Stimulated activated CD4-positive, alpha-beta T cell treated with anti-CD3 and anti-CD28 coated beads, TNF-alpha, amount 100 ng/mL, for 48 hours (primary cell): Measurements from ENCODE around the gene DNAJC28.
"Not testable (repeated sequence)": the region's sequence is repeated elsewhere in the genome, so short reads cannot be mapped to it uniquely, and the experiment has no call there.

Experiments
- DNase-seq, 3 donors: peaks; one replicate each; pipeline ENCODE4 v3.0.0-alpha.2; 2020; ENCODE audit warnings: low read depth in 3 of 3

The DNAJC28 gene

DNA sequence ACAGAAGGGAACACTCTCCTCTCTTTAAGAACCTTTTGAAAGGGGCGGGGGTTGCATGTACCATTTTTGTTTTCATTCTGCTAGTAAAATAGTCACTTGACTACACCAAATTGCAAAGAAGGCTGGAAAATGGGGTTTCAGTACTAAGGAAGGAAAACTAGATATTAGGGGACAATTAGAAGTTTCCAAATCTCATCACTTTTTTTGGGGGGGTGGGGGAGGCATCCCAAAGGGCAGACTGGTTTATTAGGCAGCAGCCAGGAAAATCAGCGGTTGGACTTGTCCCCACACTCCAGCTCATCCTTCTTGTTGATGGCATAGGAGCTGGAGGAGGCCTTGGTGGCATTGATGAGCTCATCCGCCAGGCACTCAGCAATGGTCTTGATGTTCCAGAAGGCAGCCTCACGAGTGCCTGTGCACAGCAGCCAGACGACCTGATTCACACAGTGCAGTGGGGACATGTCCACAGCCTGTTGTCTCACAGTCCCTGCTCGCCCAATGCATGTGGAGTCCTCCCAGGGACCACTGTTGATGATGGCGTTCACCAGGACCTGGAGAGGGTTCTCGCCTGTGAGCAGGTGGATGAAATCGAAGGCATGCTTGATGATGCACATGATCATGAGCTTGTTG is 10.1 kb downstream of the DNAJC28 start:
- DNase-seq: no peak

DNA sequence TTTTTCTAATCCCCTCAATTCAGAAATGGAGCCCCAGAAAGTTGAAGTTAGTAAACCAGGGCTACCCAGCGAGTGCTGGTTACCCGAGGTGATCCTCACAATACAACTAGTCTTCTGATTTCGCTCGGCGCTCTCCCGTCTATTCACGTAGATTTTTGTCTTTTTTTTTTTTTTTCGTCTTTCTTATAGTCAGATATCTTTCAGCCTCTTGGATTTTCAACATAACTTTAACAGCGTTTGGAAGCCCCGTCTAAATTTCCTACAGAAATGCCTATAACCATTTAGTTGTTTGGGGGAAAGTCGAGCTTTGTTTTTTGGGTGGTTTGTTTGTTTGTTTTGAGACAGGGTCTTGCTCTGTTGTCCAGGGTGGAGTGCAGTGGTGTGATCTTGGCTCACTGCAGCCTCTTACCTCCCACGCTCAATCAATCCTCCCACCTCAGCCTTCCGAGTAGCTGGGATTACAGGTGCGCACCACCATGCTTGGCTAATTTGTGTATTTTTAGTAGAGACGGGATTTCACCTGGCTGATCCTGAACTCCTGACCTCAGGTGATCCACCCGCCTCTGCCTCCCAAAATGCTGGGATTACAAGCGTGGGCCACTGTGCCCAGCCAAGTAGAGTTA is 10.9 kb downstream of the DNAJC28 start:
- no peak for DNase-seq

DNA sequence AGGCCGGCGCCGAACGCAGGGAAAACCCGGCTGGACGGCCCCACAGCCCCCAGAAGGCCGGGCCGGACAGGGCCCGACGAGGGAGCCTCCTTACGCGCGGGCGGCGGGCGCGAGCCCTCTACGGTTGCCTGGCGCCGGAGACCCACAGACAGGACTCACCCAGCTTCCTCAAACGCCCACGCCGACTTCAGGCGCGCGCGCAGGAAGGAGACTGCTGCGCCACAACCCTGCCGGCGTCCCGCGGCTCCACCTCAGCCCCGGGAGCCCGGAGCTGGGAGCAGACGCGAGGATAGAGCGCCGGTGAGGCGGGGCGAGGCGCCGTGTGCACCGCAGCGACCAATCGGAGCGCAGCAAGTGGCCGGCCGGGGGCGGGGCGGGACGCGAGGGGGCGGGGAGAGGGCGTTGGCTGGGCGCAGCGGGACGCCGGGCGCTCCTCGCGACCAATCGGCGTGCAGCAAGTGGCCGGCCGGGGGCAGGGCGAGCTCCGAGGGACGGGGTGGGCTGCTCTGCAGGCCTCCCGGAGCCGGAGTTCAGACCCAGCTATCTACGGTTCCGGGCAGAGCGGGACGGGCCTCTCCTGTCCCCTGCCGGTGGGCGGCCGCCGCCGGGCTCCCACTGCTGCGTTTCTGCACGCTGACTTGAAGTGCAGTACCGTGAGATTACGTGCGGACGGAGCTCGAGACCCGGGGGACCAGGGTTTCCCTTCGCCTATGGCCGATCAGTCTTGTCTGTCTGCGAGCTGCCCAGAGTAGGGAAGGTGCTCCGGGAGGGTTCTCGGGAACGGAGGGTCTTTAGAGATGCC is 11.6 kb downstream of the DNAJC28 start, which contains the start of gene TMEM50B:
TSS of gene TMEM50B (minus strand) at position 296 of the 802 bp plus-strand sequence. CDS start 11,089 bp downstream, outside the sequence.
- DNase-seq: peak; percentile 92 to 97 (median 95)

DNA sequence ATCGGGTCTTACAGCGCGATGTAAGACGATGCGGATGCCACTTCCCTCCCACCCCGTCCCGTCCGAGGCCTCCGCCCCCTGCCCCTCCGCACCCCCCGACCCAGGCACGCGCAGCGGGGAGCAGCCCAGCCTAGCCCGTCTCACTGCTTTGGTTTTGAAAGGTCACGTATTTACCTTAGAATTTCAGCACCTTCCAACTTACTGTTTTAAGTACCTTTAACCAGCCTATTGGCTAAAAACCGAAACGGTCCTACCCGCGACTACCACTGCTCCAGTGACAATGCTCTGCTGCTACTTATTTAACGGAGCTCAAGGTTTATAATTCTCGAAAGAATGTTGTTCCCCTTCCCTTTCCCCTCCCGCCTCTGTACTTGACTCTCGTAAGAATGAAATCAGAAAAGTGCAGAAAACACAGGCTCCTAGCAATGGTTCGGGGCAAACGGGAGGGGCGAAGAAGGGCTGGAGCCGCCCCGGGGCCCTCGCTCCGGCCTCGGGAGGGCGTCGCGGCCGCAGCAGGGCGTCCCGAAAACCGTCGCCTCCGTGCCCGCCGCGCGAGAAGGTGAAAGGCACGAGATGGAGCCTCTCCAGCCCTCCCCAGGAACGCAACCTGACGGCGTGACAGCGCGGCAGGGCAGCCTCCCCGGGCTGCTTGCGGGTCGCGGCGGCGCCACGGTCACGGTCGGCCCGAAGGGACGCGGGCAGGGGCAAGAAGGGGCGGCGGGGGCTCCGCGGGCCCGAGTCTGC is 12.4 kb downstream of the DNAJC28 start:
- peak; percentile 5 to 26 (median 9) for DNase-seq

DNA sequence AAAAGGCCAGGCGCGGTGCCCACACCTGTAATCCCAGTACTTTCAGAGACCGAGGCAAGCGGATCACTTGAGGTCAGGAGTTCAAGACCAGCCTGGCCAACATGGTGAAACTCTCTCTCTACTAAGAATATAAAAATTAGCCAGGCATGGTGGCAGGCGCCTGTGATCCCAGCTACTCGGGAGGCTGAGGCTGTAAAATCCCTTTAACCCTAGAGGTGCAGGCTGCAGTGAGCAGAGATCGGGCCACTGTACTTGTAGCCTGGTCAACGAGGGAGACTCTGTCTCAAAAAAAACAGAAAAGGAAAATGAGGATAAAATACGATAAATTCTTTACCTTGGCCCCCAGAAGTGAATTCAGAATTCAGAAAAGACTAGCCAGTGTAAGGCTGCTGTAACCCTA is 13.3 kb downstream of the DNAJC28 start:
- DNase-seq: no peak

DNA sequence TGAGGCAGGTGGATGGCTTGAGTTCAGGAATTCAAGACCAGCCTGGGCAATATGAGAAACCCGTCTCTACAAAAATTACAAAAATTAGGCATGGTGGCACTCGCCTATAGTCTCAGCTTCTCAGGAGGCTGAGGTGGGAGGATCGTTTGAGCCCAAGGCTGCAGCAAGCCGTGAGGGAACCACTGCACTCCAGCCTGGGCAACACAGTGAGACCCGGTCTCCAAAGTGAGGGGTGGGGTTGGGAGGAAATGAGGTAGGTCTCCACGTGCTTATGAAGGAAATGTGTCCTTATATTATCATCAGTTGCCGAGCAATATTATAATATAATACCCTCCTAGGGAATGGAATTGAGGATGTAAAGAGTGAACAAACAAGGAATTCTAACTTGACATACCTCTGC is 14.4 kb downstream of the DNAJC28 start:
- DNase-seq: no peak

DNA sequence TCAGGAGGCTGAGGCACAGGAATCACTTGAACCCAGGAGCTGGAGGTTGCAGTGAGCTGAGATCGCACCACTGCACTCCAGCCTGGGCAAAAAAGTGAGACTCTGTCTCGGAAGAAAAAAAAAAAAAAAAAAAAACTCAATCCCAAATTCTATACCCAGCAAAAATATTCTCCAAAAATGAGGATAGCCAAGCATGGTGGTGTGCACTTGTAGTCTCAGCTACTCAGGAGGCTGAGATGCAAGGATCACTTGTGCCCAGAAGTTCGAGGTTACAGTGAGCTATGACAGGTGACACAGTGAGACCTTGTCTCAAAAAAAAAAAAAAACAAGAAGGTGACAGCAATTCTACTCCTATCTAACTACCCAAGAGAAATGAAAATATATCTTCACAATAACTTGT is 18.2 kb downstream of the DNAJC28 start:
- no peak for DNase-seq

DNA sequence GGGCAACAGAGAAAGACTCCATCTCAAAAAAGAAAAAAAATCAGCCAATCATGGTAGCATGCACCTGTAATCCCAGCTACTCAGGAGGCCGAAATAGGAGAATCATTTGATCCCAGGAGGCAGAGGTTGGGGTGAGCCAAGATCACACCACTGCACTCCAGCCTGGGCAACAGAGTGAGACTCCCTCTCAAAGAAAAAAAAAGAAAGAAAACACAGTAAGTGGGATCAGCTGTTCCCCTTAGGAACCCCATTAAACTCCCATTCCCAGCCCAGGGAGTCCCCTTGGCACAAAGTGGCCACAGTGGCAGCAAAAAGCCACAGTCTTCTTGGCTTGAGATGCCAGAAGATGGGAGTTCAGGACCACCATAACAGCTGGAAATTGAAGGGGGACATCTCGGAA is 20.8 kb downstream of the DNAJC28 start:
- DNase-seq: no peak

DNA sequence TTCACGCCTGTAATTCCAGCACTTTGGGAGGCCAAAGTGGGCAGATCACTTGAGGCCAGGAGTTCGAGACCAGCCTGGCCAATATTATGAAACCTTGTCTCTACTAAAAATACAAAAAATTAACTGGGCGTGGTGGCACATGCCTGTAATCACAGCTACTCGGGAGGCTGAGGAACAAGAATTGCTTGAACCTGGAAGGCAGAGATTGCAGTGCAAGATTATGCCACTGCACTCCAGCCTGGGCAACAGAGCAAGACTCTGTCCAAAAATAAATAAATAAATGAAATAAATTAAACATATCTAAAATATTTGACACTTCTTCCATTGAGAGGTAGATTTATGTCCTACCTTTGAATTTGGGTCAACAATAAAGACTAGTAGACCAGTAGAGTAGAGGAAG is 22.3 kb downstream of the DNAJC28 start:
- DNase-seq: not testable (repeated sequence)

DNA sequence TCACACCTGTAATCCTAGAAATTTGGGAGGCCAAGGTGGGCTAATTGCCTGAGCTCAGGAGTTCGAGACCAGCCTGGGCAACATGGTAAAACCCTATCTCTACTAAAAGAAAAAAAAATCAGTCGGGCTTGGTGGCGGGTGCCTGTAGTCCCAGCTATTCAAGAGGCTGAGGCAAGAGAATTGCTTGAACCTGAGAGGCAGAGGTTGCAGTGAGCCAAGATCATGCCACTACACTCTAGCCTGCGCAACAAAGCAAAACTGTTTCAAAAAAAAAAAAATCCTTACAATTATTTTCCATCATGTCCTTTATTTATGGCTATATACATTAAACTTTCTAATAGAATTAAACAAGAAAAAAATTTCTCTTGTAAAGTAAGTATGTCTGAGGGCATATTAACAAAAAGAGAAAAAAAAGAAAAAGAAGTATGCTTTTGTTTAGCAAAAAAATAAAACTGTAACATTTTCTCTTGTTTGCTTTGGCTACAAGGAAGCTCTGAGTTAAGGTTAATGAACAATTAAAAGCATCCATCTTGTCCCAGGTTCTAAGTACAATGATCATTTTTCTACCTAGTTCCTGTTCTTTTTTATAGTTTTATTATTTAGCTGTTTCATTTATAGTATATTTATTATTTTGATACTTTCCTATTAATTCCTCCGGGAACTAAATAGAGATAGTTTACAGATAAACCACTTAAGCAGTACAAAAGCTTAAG is 29.8 kb downstream of the DNAJC28 start:
- DNase-seq: no peak

DNA sequence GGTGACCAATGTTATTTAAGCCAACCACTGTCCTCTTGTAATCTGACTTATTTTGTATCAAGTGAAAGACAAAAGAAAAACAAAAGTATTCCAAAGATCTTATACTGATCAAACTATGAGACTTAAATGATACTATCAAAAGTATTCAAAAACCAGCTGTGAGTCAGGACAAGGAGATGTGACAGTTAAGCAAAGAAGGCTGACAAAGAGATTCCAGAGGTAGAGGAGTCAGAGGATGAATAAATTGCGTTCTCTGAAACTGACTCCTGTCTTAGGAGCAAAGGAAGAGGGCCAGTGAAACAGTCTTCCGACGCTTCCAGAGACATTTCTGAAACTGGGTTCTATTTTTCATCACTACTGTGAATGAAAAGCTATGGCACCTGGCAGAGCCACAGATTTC is 32.7 kb downstream of the DNAJC28 start:
- DNase-seq: no peak

DNA sequence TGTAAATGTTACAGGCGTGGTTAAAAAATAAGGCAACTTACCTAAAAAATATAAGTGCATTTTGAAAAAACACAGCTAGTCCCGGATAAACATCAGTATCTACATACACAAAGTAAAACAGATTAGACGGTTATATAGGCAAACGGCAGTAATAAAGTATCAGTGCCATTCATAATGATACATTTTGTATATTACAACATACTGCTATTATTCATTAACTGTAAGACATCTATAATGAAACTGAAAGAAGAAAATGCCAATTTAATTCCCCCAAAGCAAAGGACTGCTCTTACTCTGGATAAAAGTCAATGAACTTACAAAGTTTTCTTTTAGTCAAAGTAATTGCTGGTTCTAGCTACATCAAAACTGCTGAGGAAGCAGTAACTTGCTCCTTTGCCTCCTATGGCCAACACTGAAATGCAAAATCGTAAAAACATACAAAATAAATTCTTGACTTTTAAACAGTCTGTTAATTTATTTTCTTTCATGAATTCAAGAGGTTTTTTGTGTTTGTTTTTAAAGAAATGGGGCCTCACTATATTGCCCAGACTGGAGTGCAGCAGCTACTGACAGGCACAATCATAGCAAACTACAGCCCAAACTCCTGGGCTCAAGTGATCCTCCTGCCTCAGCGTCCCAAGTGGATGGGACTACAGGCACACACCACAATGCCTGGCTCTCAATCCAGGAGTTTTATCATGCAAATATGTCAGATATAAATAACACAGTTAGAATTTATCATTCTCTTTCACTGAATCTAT is 35.6 kb downstream of the DNAJC28 start:
- DNase-seq: no peak

DNA sequence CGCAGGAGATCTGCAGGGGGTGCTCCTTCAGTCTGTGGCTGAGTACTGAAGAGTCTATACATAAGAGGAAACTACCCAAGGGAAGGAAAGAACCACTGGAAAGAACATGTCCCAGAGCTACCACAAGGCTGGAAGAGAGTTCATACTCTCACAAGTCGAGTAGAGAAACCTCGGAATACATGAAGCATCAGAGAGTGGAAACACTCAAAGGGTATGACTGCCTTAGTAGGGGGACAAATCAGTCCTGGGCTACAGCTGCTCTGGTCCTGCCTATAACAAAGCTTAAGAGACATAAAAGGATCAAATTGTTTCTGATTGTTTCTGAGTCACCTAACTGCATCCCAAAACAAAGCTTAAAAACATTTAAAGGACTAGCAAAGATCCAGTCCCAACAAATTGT is 39.2 kb downstream of the DNAJC28 start:
- no peak for DNase-seq

DNA sequence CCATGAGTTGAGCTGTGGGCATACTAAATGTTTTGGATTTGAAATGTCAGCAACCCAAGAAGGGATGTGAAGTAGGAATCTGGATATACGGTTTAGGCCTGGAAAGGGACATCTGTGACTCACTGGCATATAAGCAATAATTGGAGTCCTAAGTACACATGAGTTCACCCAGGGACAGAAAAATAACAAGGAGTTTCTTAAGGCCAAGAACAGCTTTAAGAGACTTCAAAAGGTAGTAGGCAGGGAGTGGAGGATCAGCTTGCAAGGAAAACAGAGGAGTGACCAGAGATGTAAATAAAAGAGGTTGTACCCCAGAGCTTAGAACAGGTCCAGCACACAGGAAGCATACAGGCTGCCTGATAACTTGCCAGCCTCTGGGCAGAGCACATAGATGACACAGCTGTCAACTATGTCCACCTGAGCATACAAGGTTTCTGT is 39.9 kb downstream of the DNAJC28 start:
- no peak for DNase-seq

DNA sequence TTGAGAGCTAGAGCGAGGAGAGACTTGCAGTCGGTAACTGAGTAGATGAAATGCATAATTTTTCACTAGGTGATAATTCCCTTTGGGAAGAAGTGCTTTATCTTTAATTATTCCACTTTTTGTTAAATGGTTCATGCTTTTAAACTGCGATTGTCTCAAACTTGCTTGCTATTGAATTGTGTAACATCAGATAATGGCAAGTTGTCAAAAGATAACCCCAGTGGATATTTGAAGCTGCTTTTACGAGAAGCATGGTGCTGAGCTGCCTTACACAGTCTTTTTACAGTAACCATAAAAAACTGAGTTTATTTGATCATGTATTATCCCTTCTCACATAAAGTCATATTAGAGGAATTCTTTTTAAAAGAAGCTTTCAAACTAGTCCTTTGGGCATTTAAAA is 41.9 kb downstream of the DNAJC28 start:
- no peak for DNase-seq

DNA sequence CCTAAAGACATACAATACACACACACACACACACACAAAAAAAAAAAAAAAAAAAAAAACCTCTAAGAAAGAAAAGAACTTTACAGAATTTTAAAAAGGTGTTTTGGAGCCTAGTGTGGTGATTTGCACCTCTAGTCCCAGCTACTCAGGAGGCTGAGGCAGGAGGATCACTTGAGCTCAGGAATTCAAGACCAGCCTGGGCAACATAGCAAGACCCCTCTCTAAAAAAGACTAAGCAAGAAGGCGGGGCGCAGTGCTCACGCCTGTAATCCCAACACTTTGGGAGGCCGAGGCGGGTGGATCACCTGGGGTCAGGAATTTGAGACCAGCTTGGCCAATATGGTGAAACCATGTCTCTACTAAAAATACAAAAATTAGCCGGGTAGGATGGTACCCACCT is 44.9 kb downstream of the DNAJC28 start:
- DNase-seq: not testable (repeated sequence)

DNA sequence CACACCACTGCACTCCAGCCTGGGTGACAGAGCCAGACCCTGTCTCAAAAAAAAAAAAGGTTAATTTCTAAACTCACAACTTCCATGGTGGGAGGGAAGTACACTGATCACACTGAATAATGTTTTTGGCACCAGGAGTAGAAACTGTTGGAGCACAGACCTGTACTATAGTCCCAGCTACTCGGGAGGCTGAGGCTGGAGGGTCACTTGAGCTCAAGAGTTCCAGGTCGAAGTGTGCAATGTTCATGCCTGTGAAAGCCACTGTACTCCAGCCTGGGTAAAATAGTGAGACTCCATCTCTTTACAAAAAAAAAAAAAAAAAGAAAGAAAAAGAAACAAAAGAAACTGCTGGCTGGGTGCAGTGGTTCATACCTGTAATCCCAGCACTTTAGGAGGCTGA is 47.0 kb downstream of the DNAJC28 start:
- no peak for DNase-seq

DNA sequence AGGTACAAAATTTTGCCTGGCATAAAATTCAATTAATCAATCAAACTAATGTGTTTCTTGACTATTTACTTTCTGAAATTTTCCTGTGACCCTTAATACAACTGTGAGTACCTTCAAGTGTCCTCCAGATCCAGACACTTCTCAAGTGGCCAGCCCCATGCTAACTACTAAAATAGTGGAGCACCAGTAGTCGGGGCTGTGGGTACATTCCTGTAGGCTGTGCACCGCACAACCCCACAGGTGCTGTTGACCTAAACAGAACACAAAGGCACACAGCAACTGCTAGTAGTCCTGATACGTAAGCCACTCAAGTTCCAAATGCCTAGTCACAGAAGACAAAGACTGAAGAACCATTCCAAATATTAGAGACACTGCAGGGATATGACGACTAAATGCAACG is 48.3 kb downstream of the DNAJC28 start:
- no peak for DNase-seq

DNA sequence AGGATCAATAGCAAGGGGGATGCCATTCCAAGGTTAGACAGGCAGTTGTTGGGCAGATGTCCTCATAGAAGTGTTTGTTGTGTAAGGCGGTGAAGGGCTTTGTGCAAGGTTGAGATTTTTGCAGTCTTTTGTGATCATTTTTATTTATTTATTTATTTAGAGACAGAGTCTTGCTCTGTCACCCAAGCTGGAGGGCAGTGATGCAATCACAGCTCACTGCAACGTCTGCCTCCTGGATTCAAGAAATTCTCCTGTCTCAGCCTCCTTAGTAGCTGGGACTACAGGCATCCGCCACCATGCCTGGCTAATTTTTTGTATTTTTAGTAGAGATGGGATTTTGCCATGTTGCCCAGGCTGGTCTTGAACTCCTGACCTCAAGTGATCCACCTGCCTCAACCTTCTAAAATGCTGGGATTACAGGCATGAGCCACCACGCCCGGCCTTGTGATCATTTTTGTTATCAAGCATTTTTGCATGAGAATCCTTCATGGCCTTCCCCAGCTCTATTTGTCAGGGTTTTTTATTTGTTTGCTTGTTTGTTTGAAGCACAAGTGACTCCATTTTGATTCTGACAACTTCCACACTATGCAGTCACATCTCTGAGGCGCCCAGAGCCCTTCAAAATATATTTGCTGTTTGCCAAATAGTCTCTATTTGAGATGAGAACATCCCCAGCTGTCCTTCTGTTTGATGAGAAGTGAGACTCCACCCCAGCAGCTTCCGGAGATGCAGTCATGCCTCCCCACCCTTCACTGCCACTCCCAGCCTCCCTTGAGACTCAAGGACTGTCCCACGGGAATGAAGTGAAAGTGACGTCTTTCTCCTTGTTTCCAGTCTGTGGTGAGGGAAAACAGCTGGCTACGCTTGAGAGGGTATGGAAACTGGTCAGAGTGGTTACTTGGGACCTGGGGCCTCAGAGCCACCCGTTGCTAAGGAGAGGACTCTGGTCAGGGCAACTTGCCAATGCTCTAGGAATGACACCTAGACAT is 49.7 kb downstream of the DNAJC28 start:
- no peak for DNase-seq
